ENCODE results near the gene RNF217. TPM values are rescaled to one million over a fixed set of nuclear protein-coding genes. Genes with fewer than 3 reads are reported as not detected.

RNF217 gene
- total and polyA plus RNA-seq, 2 of the 8 experiments (the other 6 are each of a cell fraction or from before 2014, with no cell fraction given), result 2.0 to 8.9 TPM

GRCh38 chr6:125097186-125097585, 134.9 kb downstream of the RNF217 start (continued):
- no peak for TF ChIP-seq CHD7 (IDR thresholded peaks at IDR 0.05; ENCODE audit: insufficient replicate concordance, low read length)

Measured in H1 (cell line).